SK-N-MC (cell line): Measurements from ENCODE around the gene PRICKLE2.

ENCODE experiments used
- EZH2 ChIP-seq: fragments of 200-600 bp; sonication (generic); IDR thresholded peaks from one replicate; pipeline ENCODE4 v1.6.1; 2017; ENCODE audit warnings: antibody characterized with exemption
- POLR2AphosphoS5 ChIP-seq: IDR thresholded peaks from 2 replicates; pipeline ENCODE4 v1.6.1; 2012; ENCODE audit warnings: mild to moderate bottlenecking, low read depth, low read length, borderline replicate concordance

DNA sequence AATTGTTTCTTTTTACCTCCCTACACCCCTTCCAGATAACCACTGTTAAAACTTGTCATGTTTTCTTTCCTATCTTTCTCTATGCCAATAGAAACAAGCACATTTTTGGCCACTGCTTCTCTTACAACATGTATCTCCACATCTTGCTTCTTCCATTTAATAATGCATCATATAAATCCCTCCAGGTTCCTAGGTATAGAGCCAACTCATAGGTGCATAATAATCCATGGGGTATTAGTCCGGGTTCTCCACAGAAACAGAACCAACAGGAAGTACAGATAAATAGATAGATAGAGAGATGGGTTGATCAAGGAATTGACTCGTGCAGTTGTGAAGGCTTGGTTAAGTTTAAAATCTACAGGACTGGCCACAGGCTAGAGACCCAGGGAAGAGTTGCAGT is 160.5 kb downstream of the PRICKLE2 start:
- TF ChIP-seq EZH2 (no peak), POLR2AphosphoS5 (no peak)
